ENCODE data around the gene HIF3A. TPM values are rescaled to one million over a fixed set of nuclear protein-coding genes. Genes with fewer than 3 reads are reported as not detected.

Gene HIF3A
- total RNA-seq, 1 experiment from 2014 or later = 31.9 TPM

GRCh38 chr19:46364359-46364758 is 67.5 kb downstream of the HIF3A start:
- Mint-ChIP-seq H3K36me3 (ENCODE audit: insufficient read depth in 1 of 3, low read depth in 3 of 3) (peaks cover 17 to 45% (median 39%) of the 10 kb centered on the region in 3 experiments; a peak in 6 of 7 replicates), H3K27me3 (ENCODE audit: low read depth) (no peaks in the 10 kb centered on the region), H3K4me1 (peaks cover 7% of the 10 kb centered on the region in 2 experiments; a peak in 3 of 4 replicates), H3K27ac (no peak overlapping the region), H3K4me3 (no peak overlapping the region), H3K9me3 (no peaks in the 10 kb centered on the region)
- H2BK15ac ChIP-seq (ENCODE audit: low read depth, low read length) = no peak overlapping the region
- H3K9me3 ChIP-seq (ENCODE audit: control insufficient read depth, low read depth, low read length) = no peaks in the 10 kb centered on the region
- no peak overlapping the region for H2BK20ac ChIP-seq (ENCODE audit: low read depth, low read length, poor library complexity, severe bottlenecking)
- H3K4ac ChIP-seq (ENCODE audit: low read depth, low read length) = no peak overlapping the region
- H3K79me1 ChIP-seq (ENCODE audit: insufficient read depth, low read depth, low read length, poor library complexity, severe bottlenecking) = peaks cover 5% of the 10 kb centered on the region
- H2BK5ac ChIP-seq (ENCODE audit: insufficient read length, low read length) = no peak overlapping the region
- no peak for DNase-seq
- no peak overlapping the region for H3K4me2 ChIP-seq (ENCODE audit: insufficient read depth, insufficient read length, low read length)
- no CpG with 5 or more reads among the region's 2 CpGs for WGBS (ENCODE audit: extremely low coverage, insufficient read length, low lambda C conversion rate)
- no peak overlapping the region for H3K14ac ChIP-seq (ENCODE audit: insufficient read depth, low read length)
- no peak overlapping the region for H3T11ph ChIP-seq (ENCODE audit: low read length)
- H4K5ac ChIP-seq (ENCODE audit: insufficient read length, low read depth, low read length) = no peak overlapping the region
- H3K9ac ChIP-seq (ENCODE audit: extremely low read depth, insufficient read length, low read length) = no peak overlapping the region
- no peaks in the 10 kb centered on the region for H3K27me3 ChIP-seq (ENCODE audit: insufficient read depth, low read length)
- no peaks in the 10 kb centered on the region for H3K79me2 ChIP-seq (ENCODE audit: insufficient read depth, low read length)
- no peak overlapping the region for H4K8ac ChIP-seq (replicated peaks; ENCODE audit: insufficient read length, low read depth, low read length)
- no peaks in the 10 kb centered on the region for H3K23me2 ChIP-seq (ENCODE audit: insufficient read length, low read depth, low read length, poor library complexity, severe bottlenecking)
- H2AFZ ChIP-seq (ENCODE audit: low read length) = no peak overlapping the region
- no peak overlapping the region for H2AK5ac ChIP-seq (ENCODE audit: insufficient read length, low read length)
- no peak overlapping the region for H3K56ac ChIP-seq (ENCODE audit: insufficient read length, low read depth, low read length)
- no peak overlapping the region for H2BK120ac ChIP-seq (ENCODE audit: low read depth, low read length, poor library complexity, severe bottlenecking)
- TF ChIP-seq CTCF (conservative IDR thresholded peaks at IDR 0.05) = no peak
- no peak overlapping the region for H2BK12ac ChIP-seq (ENCODE audit: insufficient read length, low read depth, low read length)
- H3K23ac ChIP-seq (ENCODE audit: insufficient read length, low read depth, low read length) = no peak overlapping the region
- no peak overlapping the region for H3K18ac ChIP-seq (ENCODE audit: insufficient read length, low read depth, low read length)
- no peaks in the 10 kb centered on the region for H4K20me1 ChIP-seq (ENCODE audit: control insufficient read depth, insufficient read depth, insufficient read length)
- no peaks in the 10 kb centered on the region for H3K4me1 ChIP-seq (ENCODE audit: insufficient read depth, low read length)
- H4K91ac ChIP-seq (ENCODE audit: insufficient read length, low read depth, low read length) = no peak overlapping the region
- no peak overlapping the region for H3K27ac ChIP-seq (ENCODE audit: insufficient read length, low read depth, low read length)

Data from H9 (cell line).